ENCODE measurements around the gene ADGRL1. TPM values are rescaled to one million over a fixed set of nuclear protein-coding genes. Genes with fewer than 3 reads are reported as not detected.

Gene ADGRL1
- total RNA-seq, 1 experiment from 2014 or later: 88.6 TPM

DNA sequence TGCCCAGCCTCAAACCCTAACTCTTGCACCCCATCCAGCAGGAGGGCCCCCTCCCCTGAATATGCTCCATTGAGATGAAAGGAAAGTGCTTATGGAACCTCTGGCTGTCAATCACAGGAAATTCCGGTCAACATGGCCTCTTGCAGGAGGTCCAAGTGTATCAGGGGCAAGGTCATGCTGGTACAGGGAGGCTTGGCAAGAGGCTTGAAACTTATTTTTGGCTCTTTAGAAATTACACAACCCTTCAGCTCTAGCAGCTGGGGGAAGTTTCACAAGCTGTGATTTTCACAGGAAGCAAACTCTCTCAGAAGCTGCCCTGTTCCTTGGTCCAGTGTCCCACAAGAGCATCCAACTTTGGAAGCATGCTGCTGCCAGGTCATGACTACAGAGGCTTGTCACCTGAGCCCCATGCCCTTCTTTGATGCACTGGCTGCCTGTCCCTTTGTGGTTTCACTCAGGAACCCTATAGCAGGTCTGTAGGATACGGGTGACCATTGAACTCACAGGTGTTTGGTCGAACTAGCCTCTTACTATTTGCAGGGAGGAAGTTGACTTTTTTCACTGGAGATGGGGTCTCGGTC is 78.0 kb downstream of the ADGRL1 start:
- ChIA-PET CTCF (interaction anchor here (1.9 kb wide), 1 partner anchor 9 kb away, joined by 4 read pairs; the partner anchor contains the start of gene ASF1B), POLR2A (no interaction called here)
- no peak for ATAC-seq

More for the DNA sequence above, 78.0 kb downstream of the ADGRL1 start:
- Histone ChIP-seq H3K9ac (ENCODE audit: low read length) (no peak overlapping the region), H3K27me3 (ENCODE audit: insufficient read depth, low read length) (no peaks in the 10 kb centered on the region), H3K27ac (ENCODE audit: low read depth, low read length) (no peak overlapping the region), H3K79me2 (ENCODE audit: insufficient read depth, low read length) (peaks cover 26% of the 10 kb centered on the region), H3K4me2 (ENCODE audit: low read length) (no peak overlapping the region), H3K9me2 (ENCODE audit: insufficient read depth) (no peaks in the 10 kb centered on the region), H4K20me1 (ENCODE audit: insufficient read depth) (no peaks in the 10 kb centered on the region), H3K36me3 (ENCODE audit: control insufficient read depth in 1 of 2, insufficient read depth in 2 of 2, low read length in 2 of 2) (peaks cover 9 to 27% of the 10 kb centered on the region in 2 experiments), H3K4me3 (replicated peaks in 1 of 2; ENCODE audit: low read depth in 1 of 2, low read length in 2 of 2) (no peak overlapping the region), H3K4me1 (ENCODE audit: control insufficient read depth in 1 of 2, insufficient read depth in 2 of 2, low read length in 2 of 2) (no peaks in the 10 kb centered on the region), H3K9me3 (ENCODE audit: control insufficient read depth in 1 of 2, insufficient read depth in 1 of 2, low read depth in 1 of 2, low read length in 2 of 2) (no peaks in the 10 kb centered on the region), H2AFZ (ENCODE audit: low read depth, low read length, poor library complexity, severe bottlenecking) (no peak overlapping the region)
- TF ChIP-seq JUND (IDR thresholded peaks at IDR 0.05): no peak
- no peak for TF ChIP-seq CBX3 (IDR thresholded peaks at IDR 0.05; ENCODE audit: low read depth)
- TF ChIP-seq, protein P1, sequence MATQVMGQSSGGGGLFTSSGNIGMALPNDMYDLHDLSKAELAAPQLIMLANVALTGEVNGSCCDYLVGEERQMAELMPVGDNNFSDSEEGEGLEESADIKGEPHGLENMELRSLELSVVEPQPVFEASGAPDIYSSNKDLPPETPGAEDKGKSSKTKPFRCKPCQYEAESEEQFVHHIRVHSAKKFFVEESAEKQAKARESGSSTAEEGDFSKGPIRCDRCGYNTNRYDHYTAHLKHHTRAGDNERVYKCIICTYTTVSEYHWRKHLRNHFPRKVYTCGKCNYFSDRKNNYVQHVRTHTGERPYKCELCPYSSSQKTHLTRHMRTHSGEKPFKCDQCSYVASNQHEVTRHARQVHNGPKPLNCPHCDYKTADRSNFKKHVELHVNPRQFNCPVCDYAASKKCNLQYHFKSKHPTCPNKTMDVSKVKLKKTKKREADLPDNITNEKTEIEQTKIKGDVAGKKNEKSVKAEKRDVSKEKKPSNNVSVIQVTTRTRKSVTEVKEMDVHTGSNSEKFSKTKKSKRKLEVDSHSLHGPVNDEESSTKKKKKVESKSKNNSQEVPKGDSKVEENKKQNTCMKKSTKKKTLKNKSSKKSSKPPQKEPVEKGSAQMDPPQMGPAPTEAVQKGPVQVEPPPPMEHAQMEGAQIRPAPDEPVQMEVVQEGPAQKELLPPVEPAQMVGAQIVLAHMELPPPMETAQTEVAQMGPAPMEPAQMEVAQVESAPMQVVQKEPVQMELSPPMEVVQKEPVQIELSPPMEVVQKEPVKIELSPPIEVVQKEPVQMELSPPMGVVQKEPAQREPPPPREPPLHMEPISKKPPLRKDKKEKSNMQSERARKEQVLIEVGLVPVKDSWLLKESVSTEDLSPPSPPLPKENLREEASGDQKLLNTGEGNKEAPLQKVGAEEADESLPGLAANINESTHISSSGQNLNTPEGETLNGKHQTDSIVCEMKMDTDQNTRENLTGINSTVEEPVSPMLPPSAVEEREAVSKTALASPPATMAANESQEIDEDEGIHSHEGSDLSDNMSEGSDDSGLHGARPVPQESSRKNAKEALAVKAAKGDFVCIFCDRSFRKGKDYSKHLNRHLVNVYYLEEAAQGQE (IDR thresholded peaks at IDR 0.05; ENCODE audit: low read depth): no peak
- no peak for TF ChIP-seq EGR1 (IDR thresholded peaks at IDR 0.05; ENCODE audit: low read depth)
- TF ChIP-seq FOSL1 (IDR thresholded peaks at IDR 0.05; ENCODE audit: low read depth): no peak
- TF ChIP-seq SRF (IDR thresholded peaks at IDR 0.05; ENCODE audit: low read depth): no peak
- no peak for TF ChIP-seq POLR2A (IDR thresholded peaks at IDR 0.05; ENCODE audit: borderline replicate concordance, extremely low read depth, insufficient read depth, insufficient read length)
- TF ChIP-seq, protein P2, sequence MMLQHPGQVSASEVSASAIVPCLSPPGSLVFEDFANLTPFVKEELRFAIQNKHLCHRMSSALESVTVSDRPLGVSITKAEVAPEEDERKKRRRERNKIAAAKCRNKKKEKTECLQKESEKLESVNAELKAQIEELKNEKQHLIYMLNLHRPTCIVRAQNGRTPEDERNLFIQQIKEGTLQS (IDR thresholded peaks at IDR 0.05): no peak
- no peak for TF ChIP-seq ZFX (IDR thresholded peaks at IDR 0.05)
- TF ChIP-seq EZH2phosphoT487 (IDR thresholded peaks at IDR 0.05; ENCODE audit: borderline replicate concordance): no peak
- TF ChIP-seq, protein P3, sequence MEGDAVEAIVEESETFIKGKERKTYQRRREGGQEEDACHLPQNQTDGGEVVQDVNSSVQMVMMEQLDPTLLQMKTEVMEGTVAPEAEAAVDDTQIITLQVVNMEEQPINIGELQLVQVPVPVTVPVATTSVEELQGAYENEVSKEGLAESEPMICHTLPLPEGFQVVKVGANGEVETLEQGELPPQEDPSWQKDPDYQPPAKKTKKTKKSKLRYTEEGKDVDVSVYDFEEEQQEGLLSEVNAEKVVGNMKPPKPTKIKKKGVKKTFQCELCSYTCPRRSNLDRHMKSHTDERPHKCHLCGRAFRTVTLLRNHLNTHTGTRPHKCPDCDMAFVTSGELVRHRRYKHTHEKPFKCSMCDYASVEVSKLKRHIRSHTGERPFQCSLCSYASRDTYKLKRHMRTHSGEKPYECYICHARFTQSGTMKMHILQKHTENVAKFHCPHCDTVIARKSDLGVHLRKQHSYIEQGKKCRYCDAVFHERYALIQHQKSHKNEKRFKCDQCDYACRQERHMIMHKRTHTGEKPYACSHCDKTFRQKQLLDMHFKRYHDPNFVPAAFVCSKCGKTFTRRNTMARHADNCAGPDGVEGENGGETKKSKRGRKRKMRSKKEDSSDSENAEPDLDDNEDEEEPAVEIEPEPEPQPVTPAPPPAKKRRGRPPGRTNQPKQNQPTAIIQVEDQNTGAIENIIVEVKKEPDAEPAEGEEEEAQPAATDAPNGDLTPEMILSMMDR (IDR thresholded peaks at IDR 0.05 in 2 of 3, conservative IDR thresholded peaks at IDR 0.05 in 1 of 3; ENCODE audit: borderline replicate concordance in 1 of 3, insufficient read depth in 1 of 3, low read depth in 2 of 3, low read length in 2 of 3): no peak
- TF ChIP-seq SIN3A (IDR thresholded peaks at IDR 0.05; ENCODE audit: low read depth): no peak
- TF ChIP-seq, protein P4, sequence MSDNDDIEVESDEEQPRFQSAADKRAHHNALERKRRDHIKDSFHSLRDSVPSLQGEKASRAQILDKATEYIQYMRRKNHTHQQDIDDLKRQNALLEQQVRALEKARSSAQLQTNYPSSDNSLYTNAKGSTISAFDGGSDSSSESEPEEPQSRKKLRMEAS (IDR thresholded peaks at IDR 0.05): no peak
- TF ChIP-seq YY1 (IDR thresholded peaks at IDR 0.05; ENCODE audit: extremely low read depth, insufficient replicate concordance, low read depth, low read length): no peak
- TF ChIP-seq, protein P5, sequence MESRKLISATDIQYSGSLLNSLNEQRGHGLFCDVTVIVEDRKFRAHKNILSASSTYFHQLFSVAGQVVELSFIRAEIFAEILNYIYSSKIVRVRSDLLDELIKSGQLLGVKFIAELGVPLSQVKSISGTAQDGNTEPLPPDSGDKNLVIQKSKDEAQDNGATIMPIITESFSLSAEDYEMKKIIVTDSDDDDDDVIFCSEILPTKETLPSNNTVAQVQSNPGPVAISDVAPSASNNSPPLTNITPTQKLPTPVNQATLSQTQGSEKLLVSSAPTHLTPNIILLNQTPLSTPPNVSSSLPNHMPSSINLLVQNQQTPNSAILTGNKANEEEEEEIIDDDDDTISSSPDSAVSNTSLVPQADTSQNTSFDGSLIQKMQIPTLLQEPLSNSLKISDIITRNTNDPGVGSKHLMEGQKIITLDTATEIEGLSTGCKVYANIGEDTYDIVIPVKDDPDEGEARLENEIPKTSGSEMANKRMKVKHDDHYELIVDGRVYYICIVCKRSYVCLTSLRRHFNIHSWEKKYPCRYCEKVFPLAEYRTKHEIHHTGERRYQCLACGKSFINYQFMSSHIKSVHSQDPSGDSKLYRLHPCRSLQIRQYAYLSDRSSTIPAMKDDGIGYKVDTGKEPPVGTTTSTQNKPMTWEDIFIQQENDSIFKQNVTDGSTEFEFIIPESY (IDR thresholded peaks at IDR 0.05; ENCODE audit: extremely low read depth, insufficient replicate concordance, low read length): no peak
- TF ChIP-seq TCF7L2 (IDR thresholded peaks at IDR 0.05; ENCODE audit: borderline replicate concordance, extremely low read depth, insufficient read depth, insufficient read length): no peak
- TF ChIP-seq SP1 (IDR thresholded peaks at IDR 0.05; ENCODE audit: low read depth): no peak
- no peak for TF ChIP-seq POLR2AphosphoS5 (IDR thresholded peaks at IDR 0.05; ENCODE audit: low read depth, low read length)
- no peak for TF ChIP-seq ELF1 (IDR thresholded peaks at IDR 0.05; ENCODE audit: borderline replicate concordance, low read depth)
- TF ChIP-seq EZH2 (IDR thresholded peaks at IDR 0.05): no peak
- DNase-seq (ENCODE audit: low read depth, low spot score): no peak
- no TSS peak for BruUV-seq (replicated peaks)
- RAD21 ChIA-PET (ENCODE audit: low non-redundant PET in 1 of 2, low total read pairs in 2 of 2, uncharacterized antibody in 2 of 2, unreplicated experiment in 2 of 2): no interaction called here
- intact Hi-C loops (cut with micrococcal nuclease): no loop called here
